Neuronal stem cell (in vitro differentiated cells): Measurements from ENCODE around the gene MGST2.

Experiments used
- DNase-seq: peaks from one replicate; pipeline ENCODE4 v3.0.0-alpha.2; 2013; ENCODE audit warnings: low spot score
- H2AFZ ChIP-seq: one replicate; pipeline ENCODE4 v1.6.1; 2013; ENCODE audit warnings: mild to moderate bottlenecking, low read length, inconsistent platforms
- H2AK5ac ChIP-seq: 2 replicates; pipeline ENCODE4 v1.6.1; 2013; ENCODE audit warnings: low read depth, mild to moderate bottlenecking, inconsistent platforms, low read length, moderate library complexity, mixed read lengths
- H2BK120ac ChIP-seq: 2 replicates; pipeline ENCODE4 v1.6.1; 2013; ENCODE audit warnings: low read depth, mild to moderate bottlenecking, inconsistent platforms, low read length, moderate library complexity, mixed read lengths
- H2BK12ac ChIP-seq: one replicate; pipeline ENCODE4 v1.6.1; 2013; ENCODE audit warnings: low read length, inconsistent platforms
- H2BK15ac ChIP-seq: 2 replicates; pipeline ENCODE4 v1.6.1; 2013; ENCODE audit warnings: mild to moderate bottlenecking, low read length, inconsistent platforms, mixed read lengths
- H2BK5ac ChIP-seq: one replicate; pipeline ENCODE4 v1.6.1; 2013; ENCODE audit warnings: inconsistent platforms, mild to moderate bottlenecking, low read length, moderate library complexity
- H3K14ac ChIP-seq: one replicate; pipeline ENCODE4 v1.6.1; 2013; ENCODE audit warnings: low read length, inconsistent platforms
- H3K18ac ChIP-seq: 2 replicates; pipeline ENCODE4 v1.6.1; 2013; ENCODE audit warnings: low read length, inconsistent platforms
- H3K23ac ChIP-seq: 2 replicates; pipeline ENCODE4 v1.6.1; 2013; ENCODE audit warnings: low read depth, mild to moderate bottlenecking, mixed read lengths, low read length, inconsistent platforms; ENCODE audit not compliant: poor library complexity
- H3K27ac ChIP-seq: replicated peaks from 3 replicates; pipeline ENCODE4 v1.5.1; 2013; ENCODE audit warnings: low read length, inconsistent platforms
- H3K27me3 ChIP-seq, 3 experiments: 2 replicates each; pipeline ENCODE4 v1.6.1; 2013; ENCODE audit warnings: low read length in 3 of 3, mild to moderate bottlenecking in 2 of 3, inconsistent platforms in 1 of 3, low read depth in 1 of 3, mixed read lengths in 1 of 3, moderate library complexity in 1 of 3; ENCODE audit not compliant: control insufficient read depth in 3 of 3, insufficient read depth in 3 of 3
- H3K36me3 ChIP-seq, 2 donors: replicated peaks in 1 of 2; 2 replicates each; pipeline ENCODE4 v1.6.1; 2013; ENCODE audit warnings: low read length in 2 of 2; ENCODE audit not compliant: control insufficient read depth in 2 of 2, insufficient read depth in 2 of 2
- H3K4ac ChIP-seq: 2 replicates; pipeline ENCODE4 v1.6.1; 2013; ENCODE audit warnings: inconsistent platforms, mild to moderate bottlenecking, low read length, moderate library complexity
- H3K4me1 ChIP-seq, 2 donors: 1 replicate in 1 of 2; 2 replicates in 1 of 2; pipeline ENCODE4 v1.6.1; 2013; ENCODE audit warnings: low read length in 2 of 2, low read depth in 1 of 2; ENCODE audit not compliant: control insufficient read depth in 2 of 2, insufficient read depth in 1 of 2
- H3K4me2 ChIP-seq: one replicate; pipeline ENCODE4 v1.6.1; 2013; ENCODE audit warnings: mild to moderate bottlenecking, low read length, inconsistent platforms; ENCODE audit not compliant: insufficient read depth, poor library complexity, severe bottlenecking
- H3K4me3 ChIP-seq, 2 donors: 2 replicates each; pipeline ENCODE4 v1.5.1; 2013; ENCODE audit warnings: low read length in 2 of 2, mild to moderate bottlenecking in 2 of 2, inconsistent platforms in 1 of 2, moderate library complexity in 1 of 2
- H3K79me1 ChIP-seq: one replicate; pipeline ENCODE4 v1.6.1; 2013; ENCODE audit warnings: low read depth, mild to moderate bottlenecking, inconsistent platforms, low read length, moderate library complexity
- H3K9ac ChIP-seq: one replicate; pipeline ENCODE4 v1.6.1; 2013; ENCODE audit warnings: mild to moderate bottlenecking, low read depth, low read length, inconsistent platforms; ENCODE audit not compliant: poor library complexity
- H3K9me3 ChIP-seq, 2 donors: replicated peaks in 1 of 2; 2 replicates each; pipeline versions ENCODE3 to v1.6.1; 2013; ENCODE audit warnings: low read length in 2 of 2, mild to moderate bottlenecking in 2 of 2, inconsistent platforms in 1 of 2, low read depth in 1 of 2, mixed read lengths in 1 of 2, moderate library complexity in 1 of 2; ENCODE audit not compliant: control insufficient read depth in 2 of 2, insufficient read depth in 1 of 2
- H4K8ac ChIP-seq: one replicate; pipeline ENCODE4 v1.6.1; 2013; ENCODE audit warnings: low read depth, mild to moderate bottlenecking, inconsistent platforms, low read length, moderate library complexity
- H4K91ac ChIP-seq: one replicate; pipeline ENCODE4 v1.6.1; 2013; ENCODE audit warnings: low read length, low read depth, mild to moderate bottlenecking, inconsistent platforms; ENCODE audit not compliant: poor library complexity
- WGBS, 2 donors: extraction: QIAGEN DNeasy Blood & Tissue Kit; methylation state at CpG; one replicate each; pipeline ENCODE4 v1.1.7; 2013; ENCODE audit warnings: missing lambda C conversion rate in 2 of 2, mixed read lengths in 1 of 2; ENCODE audit not compliant: insufficient read length in 2 of 2, insufficient replicate concordance in 1 of 2; ENCODE audit errors: extremely low coverage in 2 of 2; 5-methylcytosine and 5-hydroxymethylcytosine counted together

MGST2 gene

GRCh38 chr4:139710073-139710472, 44.5 kb downstream of the MGST2 start:
- Histone ChIP-seq H3K9ac (no peak overlapping the region), H3K4me2 (no peak overlapping the region), H2BK12ac (no peak overlapping the region), H2AK5ac (no peak overlapping the region), H3K79me1 (no peaks in the 10 kb centered on the region), H4K91ac (no peak overlapping the region), H3K9me3 (peaks cover 0 to 5% of the 10 kb centered on the region in 2 donors), H2BK5ac (no peak overlapping the region), H3K27me3 (no peaks in the 10 kb centered on the region), H3K36me3 (peaks cover 1 to 14% of the 10 kb centered on the region in 2 donors), H2BK15ac (no peak overlapping the region), H3K4ac (no peak overlapping the region), H2AFZ (no peak overlapping the region), H2BK120ac (no peak overlapping the region), H3K23ac (no peak overlapping the region), H3K4me1 (peaks cover 0 to 4% of the 10 kb centered on the region in 2 donors), H4K8ac (no peak overlapping the region), H3K27ac (no peak overlapping the region), H3K4me3 (no peak overlapping the region), H3K14ac (no peak overlapping the region), H3K18ac (no peak overlapping the region)
- DNase-seq = no peak
- no CpG with 5 or more reads among the region's 2 CpGs for WGBS, 2 donors

DNA sequence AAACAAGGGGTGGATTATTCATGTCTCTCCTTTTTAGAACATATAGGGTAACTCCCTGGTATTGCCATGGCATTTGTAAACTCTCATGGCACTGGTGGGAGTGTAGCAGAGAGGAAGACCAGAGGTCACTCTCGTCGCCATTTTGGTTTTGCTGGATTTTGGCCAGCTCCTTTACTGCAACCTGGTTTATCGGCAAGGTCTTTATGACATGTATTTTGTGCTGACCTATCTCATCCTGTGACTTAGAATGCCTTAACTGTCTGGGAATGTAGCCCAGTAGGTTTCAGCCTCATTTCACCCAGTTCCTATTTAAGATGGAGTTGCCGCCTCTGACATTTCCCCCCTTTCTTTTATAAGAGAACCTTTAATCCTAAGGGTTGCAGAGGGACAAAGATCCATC, 45.8 kb downstream of the MGST2 start:
- Histone ChIP-seq H2AFZ (no peak overlapping the region), H3K18ac (no peak overlapping the region), H3K9me3 (peaks cover 0 to 2% of the 10 kb centered on the region in 2 donors), H3K27ac (no peak overlapping the region), H3K4me2 (no peak overlapping the region), H3K27me3 (no peaks in the 10 kb centered on the region), H4K8ac (no peak overlapping the region), H2BK15ac (no peak overlapping the region), H3K4me3 (no peak overlapping the region), H4K91ac (no peak overlapping the region), H3K14ac (no peak overlapping the region), H2BK12ac (no peak overlapping the region), H3K36me3 (peaks cover 0 to 2% of the 10 kb centered on the region in 2 donors), H2AK5ac (no peak overlapping the region), H3K9ac (no peak overlapping the region), H2BK5ac (no peak overlapping the region), H3K4me1 (peaks cover 0 to 4% of the 10 kb centered on the region in 2 donors), H3K23ac (no peak overlapping the region), H3K4ac (no peak overlapping the region), H3K79me1 (no peaks in the 10 kb centered on the region), H2BK120ac (no peak overlapping the region)
- WGBS, 2 donors = no CpG with 5 or more reads among the region's 4 CpGs
- no peak for DNase-seq

- no peak overlapping the region for H2AFZ ChIP-seq
- WGBS, 2 donors = no CpG with 5 or more reads among the region's 2 CpGs
- no peak overlapping the region for H3K27ac ChIP-seq
- H2BK5ac ChIP-seq = no peak overlapping the region
- no peak overlapping the region for H4K91ac ChIP-seq
- no peak overlapping the region for H2BK12ac ChIP-seq
- H3K4me2 ChIP-seq = no peak overlapping the region
- H3K4me3 ChIP-seq = no peak overlapping the region
- no peak overlapping the region for H3K4ac ChIP-seq
- H2AK5ac ChIP-seq = no peak overlapping the region
- H3K36me3 ChIP-seq = peaks cover 0 to 7% of the 10 kb centered on the region in 2 donors
- H3K27me3 ChIP-seq = no peaks in the 10 kb centered on the region
- peaks cover 0 to 2% of the 10 kb centered on the region in 2 donors for H3K9me3 ChIP-seq
- H3K23ac ChIP-seq = no peak overlapping the region
- peaks cover 0 to 4% of the 10 kb centered on the region in 2 donors for H3K4me1 ChIP-seq
- no peak overlapping the region for H3K9ac ChIP-seq
- H3K14ac ChIP-seq = no peak overlapping the region
- no peaks in the 10 kb centered on the region for H3K79me1 ChIP-seq
- H2BK120ac ChIP-seq = no peak overlapping the region
- no peak overlapping the region for H2BK15ac ChIP-seq
- H3K18ac ChIP-seq = no peak overlapping the region
- no peak for DNase-seq
- H4K8ac ChIP-seq = no peak overlapping the region
Measured at GRCh38 chr4:139712882-139713281, 47.3 kb downstream of the MGST2 start.

GRCh38 chr4:139715746-139716391, 50.2 kb downstream of the MGST2 start:
- no CpG with 5 or more reads among the region's 9 CpGs for whole genome bisulfite sequencing, 2 donors

More at GRCh38 chr4:139715746-139716391, 50.2 kb downstream of the MGST2 start:
- Histone ChIP-seq H3K9ac (no peak overlapping the region), H3K36me3 (peaks cover 10 to 30% of the 10 kb centered on the region in 2 donors), H3K14ac (no peak overlapping the region), H2BK15ac (no peak overlapping the region), H3K9me3 (no peaks in the 10 kb centered on the region), H3K4me1 (no peaks in the 10 kb centered on the region), H3K23ac (no peak overlapping the region), H3K18ac (no peak overlapping the region), H2BK5ac (no peak overlapping the region), H4K8ac (no peak overlapping the region), H2BK120ac (no peak overlapping the region), H3K4ac (no peak overlapping the region), H3K27ac (no peak overlapping the region), H3K4me3 (no peak overlapping the region), H2BK12ac (no peak overlapping the region), H3K79me1 (no peaks in the 10 kb centered on the region), H2AFZ (no peak overlapping the region), H3K27me3 (no peaks in the 10 kb centered on the region), H3K4me2 (no peak overlapping the region), H2AK5ac (no peak overlapping the region), H4K91ac (no peak overlapping the region)
- DNase-seq = no peak
